GM23338 (cell line): ENCODE results near the gene GAB2. TPM values are rescaled to one million over a fixed set of nuclear protein-coding genes. Genes with fewer than 3 reads are reported as not detected.

Source experiments
- ATAC-seq: fragments of 200-7000 bp; cut with Tn5 transposase; 3 replicates; pipeline ENCODE4 v1.9.1; 2020
- DNase-seq: peaks from one replicate; pipeline ENCODE4 v3.0.0-alpha.2; 2015; ENCODE audit warnings: low spot score
- H2AFZ ChIP-seq: fragments of 200-600 bp; sonication (generic); 2 replicates; pipeline ENCODE4 v1.8.0; 2016; ENCODE audit warnings: antibody characterized with exemption, mild to moderate bottlenecking, moderate library complexity
- H3F3A ChIP-seq: fragments of 200-600 bp; sonication (generic); replicated peaks from 2 replicates; pipeline ENCODE4 v1.8.0; 2017; ENCODE audit warnings: antibody characterized with exemption, mixed run types, low read depth
- H3K27ac ChIP-seq: fragments of 200-600 bp; sonication (generic); 2 replicates; pipeline ENCODE4 v1.6.1; 2016; ENCODE audit warnings: low read depth
- H3K27me3 ChIP-seq: fragments of 200-600 bp; sonication (generic); 2 replicates; pipeline ENCODE4 v1.8.0; 2016; ENCODE audit warnings: mild to moderate bottlenecking, mixed run types, moderate library complexity; ENCODE audit not compliant: insufficient read depth
- H3K36me3 ChIP-seq: fragments of 200-600 bp; sonication (generic); 2 replicates; pipeline ENCODE4 v1.8.0; 2016; ENCODE audit warnings: mild to moderate bottlenecking; ENCODE audit not compliant: insufficient read depth
- H3K4me1 ChIP-seq: fragments of 200-600 bp; sonication (generic); 2 replicates; pipeline ENCODE4 v1.8.0; 2016; ENCODE audit warnings: mild to moderate bottlenecking, moderate library complexity; ENCODE audit not compliant: insufficient read depth
- H3K4me2 ChIP-seq: fragments of 200-600 bp; sonication (generic); 2 replicates; pipeline ENCODE4 v1.7.1; 2017; ENCODE audit warnings: mixed run types
- H3K4me3 ChIP-seq: fragments of 200-600 bp; sonication (generic); 2 replicates; pipeline ENCODE4 v1.6.1; 2016; ENCODE audit warnings: mixed run types
- H3K79me2 ChIP-seq: fragments of 200-600 bp; sonication (generic); replicated peaks from 2 replicates; pipeline ENCODE4 v1.8.0; 2017; ENCODE audit warnings: mild to moderate bottlenecking; ENCODE audit not compliant: insufficient read depth
- H3K9me2 ChIP-seq: fragments of 200-600 bp; sonication (generic); 2 replicates; pipeline ENCODE4 v1.8.0; 2017; ENCODE audit not compliant: insufficient read depth
- H4K20me1 ChIP-seq: fragments of 200-600 bp; sonication (generic); replicated peaks from 2 replicates; pipeline ENCODE4 v1.8.0; 2017; ENCODE audit warnings: mild to moderate bottlenecking; ENCODE audit not compliant: insufficient read depth
- H3K27ac Mint-ChIP-seq: 2 replicates; pipeline ENCODE4 v1.8.0; 2020; ENCODE audit warnings: inconsistent platforms, mild to moderate bottlenecking, moderate library complexity, mixed read lengths
- H3K27me3 Mint-ChIP-seq: 3 replicates; pipeline ENCODE4 v1.8.0; 2022; ENCODE audit warnings: low read depth, mild to moderate bottlenecking, moderate library complexity, mixed read lengths, inconsistent platforms; ENCODE audit not compliant: insufficient read depth, poor library complexity
- H3K36me3 Mint-ChIP-seq: 3 replicates; pipeline ENCODE4 v1.8.0; 2021; ENCODE audit warnings: low read depth, mild to moderate bottlenecking, inconsistent platforms, moderate library complexity, mixed read lengths
- H3K4me1 Mint-ChIP-seq: 3 replicates; pipeline ENCODE4 v1.8.0; 2020; ENCODE audit warnings: mild to moderate bottlenecking, inconsistent platforms, mixed read lengths
- H3K4me3 Mint-ChIP-seq: 3 replicates; pipeline ENCODE4 v1.8.0; 2021; ENCODE audit warnings: moderate library complexity, mild to moderate bottlenecking, inconsistent platforms, mixed read lengths
- H3K9me3 Mint-ChIP-seq: 3 replicates; pipeline ENCODE4 v1.8.0; 2020; ENCODE audit warnings: moderate library complexity, mild to moderate bottlenecking, inconsistent platforms, mixed read lengths
- EZH2 ChIP-seq: fragments of 200-600 bp; sonication (generic); IDR thresholded peaks from one replicate; pipeline ENCODE4 v1.8.0; 2017; ENCODE audit warnings: antibody characterized with exemption, mild to moderate bottlenecking, low read depth; ENCODE audit not compliant: unreplicated experiment
- EZH2phosphoT487 ChIP-seq: fragments of 200-600 bp; sonication (generic); IDR thresholded peaks from one replicate; pipeline ENCODE4 v1.8.1; 2018; ENCODE audit warnings: antibody characterized with exemption; ENCODE audit not compliant: unreplicated experiment
- JUNB ChIP-seq: IDR thresholded peaks from one replicate; pipeline ENCODE4 v1.6.1; 2016; ENCODE audit warnings: antibody characterized with exemption; ENCODE audit not compliant: unreplicated experiment
- NANOG ChIP-seq: IDR thresholded peaks from 2 replicates; pipeline ENCODE4 v1.6.1; 2016; ENCODE audit warnings: antibody characterized with exemption, borderline replicate concordance
- STAT1 ChIP-seq: IDR thresholded peaks from one replicate; pipeline ENCODE4 v1.6.1; 2016; ENCODE audit warnings: antibody characterized with exemption; ENCODE audit not compliant: unreplicated experiment
- ZNF114 ChIP-seq: fragments of 250-450 bp; sonication (Bioruptor Pico); IDR thresholded peaks from 2 replicates; pipeline ENCODE4 v1.5.0; 2020; ENCODE audit warnings: mild to moderate bottlenecking, moderate library complexity
- ZNF331 ChIP-seq: fragments of 250-450 bp; sonication (Bioruptor Pico); IDR thresholded peaks from 2 replicates; pipeline ENCODE4 v1.5.0; 2020; ENCODE audit warnings: low read depth, mild to moderate bottlenecking, moderate library complexity
- polyA plus RNA-seq: library from polyadenylated mRNA; unstranded; fragments of >200 nt; fragmentation: Nextera tagmentation; extraction: Ambion mirVana; gene quantifications from 2 replicates; pipeline ENCODE4 v1.2.1, GENCODE V29; 2016
- total RNA-seq: library from RNA; depleted of rRNA; stranded (reverse); fragments of >200 nt; shearing (Covaris generic); gene quantifications from 2 replicates; pipeline ENCODE4 v1.2.3, GENCODE V29; 2014
- TF ChIP-seq, protein P1 (sequence below): IDR thresholded peaks from 2 replicates; pipeline ENCODE4 v1.6.1; 2016; ENCODE audit warnings: antibody characterized with exemption
- TF ChIP-seq, protein P2 (sequence below): IDR thresholded peaks from one replicate; pipeline ENCODE4 v1.6.1; 2018; ENCODE audit warnings: antibody characterized with exemption; ENCODE audit not compliant: unreplicated experiment
- TF ChIP-seq, protein P3 (sequence below), 2 experiments: fragments of 200-600 bp in 1 of 2; sonication (generic) in 1 of 2; conservative IDR thresholded peaks; 2 replicates each; pipeline versions ENCODE4 v1.5.1 to v1.6.1; 2016 to 2017; ENCODE audit warnings: antibody characterized with exemption in 2 of 2, low read depth in 2 of 2, mild to moderate bottlenecking in 2 of 2, moderate library complexity in 1 of 2

Gene GAB2
- total and polyA plus RNA-seq, 2 experiments from 2014 or later: 2.0 to 10.8 TPM

DNA sequence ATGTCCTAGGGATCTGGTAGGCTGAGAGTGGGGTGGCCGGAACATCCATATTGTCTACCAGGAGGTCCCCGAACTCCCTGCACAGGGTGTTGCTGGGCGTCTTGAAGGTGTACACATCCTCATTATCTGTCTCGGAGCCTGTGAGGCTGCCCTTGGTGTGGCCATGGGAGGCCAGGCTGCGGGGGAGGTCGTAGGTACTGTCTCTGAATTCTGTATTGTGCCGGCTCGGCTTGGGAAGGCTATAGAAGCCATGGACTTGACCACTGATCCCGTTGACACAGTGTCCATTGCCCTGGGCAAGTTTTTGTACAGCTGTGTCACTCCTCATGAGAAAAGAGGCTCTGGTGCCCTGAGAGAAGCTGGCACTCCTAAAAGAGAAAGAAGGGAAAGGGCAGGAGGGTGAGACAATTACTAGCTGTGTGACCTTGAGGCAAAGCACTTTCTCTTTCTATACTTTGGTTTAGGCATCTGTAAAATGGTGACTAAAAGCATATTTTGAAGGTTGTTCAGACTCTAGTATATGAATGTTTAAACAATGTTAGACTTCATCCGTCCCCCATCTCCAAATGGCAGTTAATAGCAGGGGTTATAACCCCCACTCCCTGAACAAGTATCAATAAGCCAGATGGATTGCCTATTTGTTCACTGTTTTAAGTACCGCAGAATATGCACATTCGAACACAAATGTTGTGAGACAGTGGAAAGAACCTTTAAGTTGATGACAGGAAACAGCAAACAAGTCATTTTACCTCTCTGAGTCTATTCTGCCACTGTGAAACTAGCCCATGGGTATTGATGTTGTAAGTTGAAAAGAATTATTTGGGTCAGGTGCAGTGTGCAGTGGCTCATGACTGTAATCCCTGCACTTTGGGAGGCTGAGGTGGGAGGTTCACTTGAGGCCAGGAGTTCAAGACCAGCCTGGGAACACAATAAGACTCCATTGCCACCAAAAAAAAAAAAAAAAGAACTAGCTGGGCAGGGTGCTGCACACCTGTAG, 190.6 kb downstream of the GAB2 start:
- no peaks in the 10 kb centered on the region for H3K36me3 ChIP-seq
- no peak overlapping the region for H2AFZ ChIP-seq
- H3K4me2 ChIP-seq: no peak overlapping the region
- no peaks in the 10 kb centered on the region for H4K20me1 ChIP-seq
- TF ChIP-seq STAT1 (no peak), EZH2phosphoT487 (no peak), NANOG (no peak), JUNB (no peak), ZNF114 (CRISPR knock-in tag) (no peak), ZNF331 (CRISPR knock-in tag) (no peak), EZH2 (no peak)
- TF ChIP-seq, protein P1, sequence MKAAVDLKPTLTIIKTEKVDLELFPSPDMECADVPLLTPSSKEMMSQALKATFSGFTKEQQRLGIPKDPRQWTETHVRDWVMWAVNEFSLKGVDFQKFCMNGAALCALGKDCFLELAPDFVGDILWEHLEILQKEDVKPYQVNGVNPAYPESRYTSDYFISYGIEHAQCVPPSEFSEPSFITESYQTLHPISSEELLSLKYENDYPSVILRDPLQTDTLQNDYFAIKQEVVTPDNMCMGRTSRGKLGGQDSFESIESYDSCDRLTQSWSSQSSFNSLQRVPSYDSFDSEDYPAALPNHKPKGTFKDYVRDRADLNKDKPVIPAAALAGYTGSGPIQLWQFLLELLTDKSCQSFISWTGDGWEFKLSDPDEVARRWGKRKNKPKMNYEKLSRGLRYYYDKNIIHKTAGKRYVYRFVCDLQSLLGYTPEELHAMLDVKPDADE: no peak
- TF ChIP-seq, protein P2, sequence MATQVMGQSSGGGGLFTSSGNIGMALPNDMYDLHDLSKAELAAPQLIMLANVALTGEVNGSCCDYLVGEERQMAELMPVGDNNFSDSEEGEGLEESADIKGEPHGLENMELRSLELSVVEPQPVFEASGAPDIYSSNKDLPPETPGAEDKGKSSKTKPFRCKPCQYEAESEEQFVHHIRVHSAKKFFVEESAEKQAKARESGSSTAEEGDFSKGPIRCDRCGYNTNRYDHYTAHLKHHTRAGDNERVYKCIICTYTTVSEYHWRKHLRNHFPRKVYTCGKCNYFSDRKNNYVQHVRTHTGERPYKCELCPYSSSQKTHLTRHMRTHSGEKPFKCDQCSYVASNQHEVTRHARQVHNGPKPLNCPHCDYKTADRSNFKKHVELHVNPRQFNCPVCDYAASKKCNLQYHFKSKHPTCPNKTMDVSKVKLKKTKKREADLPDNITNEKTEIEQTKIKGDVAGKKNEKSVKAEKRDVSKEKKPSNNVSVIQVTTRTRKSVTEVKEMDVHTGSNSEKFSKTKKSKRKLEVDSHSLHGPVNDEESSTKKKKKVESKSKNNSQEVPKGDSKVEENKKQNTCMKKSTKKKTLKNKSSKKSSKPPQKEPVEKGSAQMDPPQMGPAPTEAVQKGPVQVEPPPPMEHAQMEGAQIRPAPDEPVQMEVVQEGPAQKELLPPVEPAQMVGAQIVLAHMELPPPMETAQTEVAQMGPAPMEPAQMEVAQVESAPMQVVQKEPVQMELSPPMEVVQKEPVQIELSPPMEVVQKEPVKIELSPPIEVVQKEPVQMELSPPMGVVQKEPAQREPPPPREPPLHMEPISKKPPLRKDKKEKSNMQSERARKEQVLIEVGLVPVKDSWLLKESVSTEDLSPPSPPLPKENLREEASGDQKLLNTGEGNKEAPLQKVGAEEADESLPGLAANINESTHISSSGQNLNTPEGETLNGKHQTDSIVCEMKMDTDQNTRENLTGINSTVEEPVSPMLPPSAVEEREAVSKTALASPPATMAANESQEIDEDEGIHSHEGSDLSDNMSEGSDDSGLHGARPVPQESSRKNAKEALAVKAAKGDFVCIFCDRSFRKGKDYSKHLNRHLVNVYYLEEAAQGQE: no peak
- TF ChIP-seq, protein P3, sequence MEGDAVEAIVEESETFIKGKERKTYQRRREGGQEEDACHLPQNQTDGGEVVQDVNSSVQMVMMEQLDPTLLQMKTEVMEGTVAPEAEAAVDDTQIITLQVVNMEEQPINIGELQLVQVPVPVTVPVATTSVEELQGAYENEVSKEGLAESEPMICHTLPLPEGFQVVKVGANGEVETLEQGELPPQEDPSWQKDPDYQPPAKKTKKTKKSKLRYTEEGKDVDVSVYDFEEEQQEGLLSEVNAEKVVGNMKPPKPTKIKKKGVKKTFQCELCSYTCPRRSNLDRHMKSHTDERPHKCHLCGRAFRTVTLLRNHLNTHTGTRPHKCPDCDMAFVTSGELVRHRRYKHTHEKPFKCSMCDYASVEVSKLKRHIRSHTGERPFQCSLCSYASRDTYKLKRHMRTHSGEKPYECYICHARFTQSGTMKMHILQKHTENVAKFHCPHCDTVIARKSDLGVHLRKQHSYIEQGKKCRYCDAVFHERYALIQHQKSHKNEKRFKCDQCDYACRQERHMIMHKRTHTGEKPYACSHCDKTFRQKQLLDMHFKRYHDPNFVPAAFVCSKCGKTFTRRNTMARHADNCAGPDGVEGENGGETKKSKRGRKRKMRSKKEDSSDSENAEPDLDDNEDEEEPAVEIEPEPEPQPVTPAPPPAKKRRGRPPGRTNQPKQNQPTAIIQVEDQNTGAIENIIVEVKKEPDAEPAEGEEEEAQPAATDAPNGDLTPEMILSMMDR (conservative IDR thresholded peaks at IDR 0.05; ENCODE audit: low read depth in 2 of 2): no peak
- no peaks in the 10 kb centered on the region for H3F3A ChIP-seq
- no peaks in the 10 kb centered on the region for H3K9me2 ChIP-seq
- Mint-ChIP-seq H3K36me3 (peaks cover 2% of the 10 kb centered on the region; the same call in 1 of the 3 replicates), H3K4me1 (no peaks in the 10 kb centered on the region), H3K9me3 (no peaks in the 10 kb centered on the region), H3K4me3 (no peak overlapping the region), H3K27me3 (peaks cover 4% of the 10 kb centered on the region), H3K27ac (no peak overlapping the region)
- no peaks in the 10 kb centered on the region for H3K4me1 ChIP-seq
- no peak for DNase-seq
- no peak overlapping the region for H3K4me3 ChIP-seq
- H3K79me2 ChIP-seq: no peaks in the 10 kb centered on the region
- no peak for ATAC-seq
- H3K27me3 ChIP-seq: no peaks in the 10 kb centered on the region
- H3K27ac ChIP-seq: no peak overlapping the region
